Measurements from ENCODE around the gene CERS2. TPM values are rescaled to one million over a fixed set of nuclear protein-coding genes. Genes with fewer than 3 reads are reported as not detected.

CERS2 gene
- total and polyA plus RNA-seq, 2 of the 13 experiments (the other 11 are each of a cell fraction or from before 2014, with no cell fraction given): 269 to 298 TPM

GRCh38 chr1:150926097-150926741 is 48.4 kb downstream of the CERS2 start, which contains the start of gene SETDB1 (continued):
- TF ChIP-seq TFDP2 (CRISPR knock-in tag; IDR thresholded peaks at IDR 0.05): peak; percentile 78
- TF ChIP-seq ZNF597 (CRISPR knock-in tag; IDR thresholded peaks at IDR 0.05): no peak
- 0 out of 2 replicates have a peak, but pooled peaks have one; percentile 10 for TF ChIP-seq FOXJ3 (CRISPR knock-in tag; IDR thresholded peaks at IDR 0.05; ENCODE audit: borderline replicate concordance)
- no peak for TF ChIP-seq GLMP (CRISPR knock-in tag; IDR thresholded peaks at IDR 0.05; ENCODE audit: borderline replicate concordance)
- no peak for TF ChIP-seq ZNF800 (CRISPR knock-in tag; IDR thresholded peaks at IDR 0.05)
- TF ChIP-seq ZNF354B (CRISPR knock-in tag; IDR thresholded peaks at IDR 0.05): no peak
- TF ChIP-seq HOXA3 (CRISPR knock-in tag; IDR thresholded peaks at IDR 0.05): peak; percentile 83
- TF ChIP-seq NFYC (CRISPR knock-in tag; IDR thresholded peaks at IDR 0.05): 0 out of 2 replicates have a peak, but pooled peaks have one; percentile 21
- no peak for TF ChIP-seq ESRRA (CRISPR knock-in tag; IDR thresholded peaks at IDR 0.05; ENCODE audit: low read depth)
- TF ChIP-seq FIP1L1 (IDR thresholded peaks at IDR 0.05; ENCODE audit: borderline replicate concordance, insufficient read depth, low read depth, low read length): no peak
- no peak for TF ChIP-seq TAF15 (IDR thresholded peaks at IDR 0.05; ENCODE audit: low read depth, low read length, poor library complexity, severe bottlenecking)
- 0 out of 2 replicates have a peak, but pooled peaks have one; percentile 31 for TF ChIP-seq SP140L (CRISPR knock-in tag; IDR thresholded peaks at IDR 0.05; ENCODE audit: borderline replicate concordance)
- no peak for TF ChIP-seq ZNF138 (CRISPR knock-in tag; IDR thresholded peaks at IDR 0.05; ENCODE audit: low read depth)
- 0 out of 2 replicates have a peak, but pooled peaks have one; percentile 80 for TF ChIP-seq KMT2A (CRISPR knock-in tag; IDR thresholded peaks at IDR 0.05)
- TF ChIP-seq AHR (CRISPR knock-in tag; IDR thresholded peaks at IDR 0.05): no peak
- TF ChIP-seq THYN1 (CRISPR knock-in tag; IDR thresholded peaks at IDR 0.05; ENCODE audit: borderline replicate concordance, low read depth): no peak
- no peak for TF ChIP-seq HMG20B (CRISPR knock-in tag; conservative IDR thresholded peaks at IDR 0.05)
- peak; percentile 42 for TF ChIP-seq MEF2D (CRISPR knock-in tag; IDR thresholded peaks at IDR 0.05)
- no peak for TF ChIP-seq SETDB1 (CRISPR knock-in tag; IDR thresholded peaks at IDR 0.05; ENCODE audit: borderline replicate concordance)
- TF ChIP-seq ZNF670 (CRISPR knock-in tag; IDR thresholded peaks at IDR 0.05; ENCODE audit: borderline replicate concordance): no peak
- TF ChIP-seq ZNF337 (CRISPR knock-in tag; IDR thresholded peaks at IDR 0.05; ENCODE audit: borderline replicate concordance, low read depth): no peak
- TF ChIP-seq PAWR (CRISPR knock-in tag; IDR thresholded peaks at IDR 0.05; ENCODE audit: borderline replicate concordance): no peak
- no peak for TF ChIP-seq HINFP (CRISPR knock-in tag; IDR thresholded peaks at IDR 0.05; ENCODE audit: low read depth)
